ENCODE data around the gene NME3.
"Not testable (repeated sequence)": the region's sequence is repeated elsewhere in the genome, so short reads cannot be mapped to it uniquely, and the experiment has no call there.

Gene NME3

GRCh38 chr16:1743376-1744337 lies 27.7 kb downstream of the NME3 start:
- TF ChIP-seq ZFX (IDR thresholded peaks at IDR 0.05): no peak
- TF ChIP-seq CTCF (conservative IDR thresholded peaks at IDR 0.05): no peak
- no peak overlapping the region for H3K27ac ChIP-seq

- no peak overlapping the region for H3K27ac ChIP-seq
- TF ChIP-seq CTCF (conservative IDR thresholded peaks at IDR 0.05) (no peak), ZFX (IDR thresholded peaks at IDR 0.05) (no peak)
These were observed 29.7 kb downstream of the NME3 start for GRCh38 chr16:1741553-1742165.

DNA sequence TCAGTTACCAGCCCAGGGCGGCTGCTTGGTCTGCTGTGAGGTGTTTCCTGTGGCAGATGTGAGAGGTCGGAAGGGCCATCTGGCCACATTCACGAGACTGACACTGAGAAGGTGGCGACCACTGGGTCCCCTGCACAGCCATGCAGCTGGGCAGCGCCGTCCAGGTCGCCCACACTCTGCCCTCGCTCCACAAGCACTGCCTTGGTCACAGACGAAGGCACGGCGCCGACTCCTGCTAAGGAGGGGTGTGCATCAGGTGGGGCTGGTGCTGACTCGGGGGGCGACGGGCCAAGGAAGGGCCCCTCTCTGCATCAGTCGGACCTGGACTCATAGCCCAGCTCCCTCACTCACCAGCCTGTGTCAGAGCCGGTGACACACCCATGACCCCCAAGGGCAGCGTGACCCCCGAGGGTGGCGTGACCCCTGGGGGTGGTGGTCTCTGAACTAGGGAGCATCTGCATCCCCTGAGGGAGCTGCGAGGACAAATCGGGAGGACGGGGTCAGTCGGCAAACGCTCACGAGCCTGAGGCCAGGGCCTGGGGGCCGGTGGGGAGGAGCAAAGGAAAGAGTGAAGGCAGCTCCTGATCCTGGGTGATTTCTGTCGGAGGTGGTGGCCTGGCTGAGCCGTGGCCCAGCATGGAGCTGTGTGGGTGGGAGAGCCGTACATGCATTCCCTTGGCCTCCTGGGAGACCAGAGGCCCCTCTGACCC lies 30.4 kb downstream of the NME3 start:
- no peak for TF ChIP-seq CTCF (conservative IDR thresholded peaks at IDR 0.05)
- no peak for TF ChIP-seq ZFX (IDR thresholded peaks at IDR 0.05)
- no peak overlapping the region for H3K27ac ChIP-seq

GRCh38 chr16:1740234-1740633 lies 31.1 kb downstream of the NME3 start:
- TF ChIP-seq ZFX (IDR thresholded peaks at IDR 0.05) (no peak), CTCF (conservative IDR thresholded peaks at IDR 0.05) (no peak)
- no peak overlapping the region for H3K27ac ChIP-seq

DNA sequence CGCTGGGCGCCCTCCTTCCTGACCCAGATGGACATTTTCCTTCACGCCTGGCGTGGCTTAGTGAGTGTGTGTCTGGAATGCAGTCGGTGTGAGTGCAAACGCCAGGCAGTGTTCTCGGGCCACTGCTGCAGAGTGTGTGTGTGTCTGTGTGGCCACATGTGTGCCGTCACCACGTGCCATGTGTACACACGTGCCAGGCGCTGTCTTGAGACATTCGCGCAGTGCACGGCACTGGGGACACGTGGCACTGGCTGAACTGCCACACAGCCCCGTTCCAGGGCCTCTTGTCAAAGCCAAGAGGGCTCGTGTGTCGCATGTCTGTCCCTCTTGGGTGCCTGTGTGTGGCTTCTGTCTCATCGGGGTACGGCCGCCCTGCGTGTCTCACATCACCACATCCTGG lies 36.5 kb downstream of the NME3 start:
- TF ChIP-seq CTCF (conservative IDR thresholded peaks at IDR 0.05) (no peak), ZFX (IDR thresholded peaks at IDR 0.05) (no peak)
- H3K27ac ChIP-seq: no peak overlapping the region

GRCh38 chr16:1734123-1734522 lies 37.2 kb downstream of the NME3 start:
- TF ChIP-seq CTCF (conservative IDR thresholded peaks at IDR 0.05): no peak
- no peak for TF ChIP-seq ZFX (IDR thresholded peaks at IDR 0.05)
- H3K27ac ChIP-seq: no peak overlapping the region

- H3K27ac ChIP-seq: not testable (repeated sequence)
These were observed 38.8 kb downstream of the NME3 start for GRCh38 chr16:1732551-1732987.
